Activated CD8-positive, alpha-beta memory T cell treated with anti-CD3 and anti-CD28 coated beads for 36 hours (primary cell): ENCODE data around the gene DMBX1. TPM values are rescaled to one million over a fixed set of nuclear protein-coding genes. Genes with fewer than 3 reads are reported as not detected.

Experiments
- CTCF ChIA-PET: fragments of 350-600 bp; sonication (Branson Sonifier 250); formaldehyde crosslinking; loops from one replicate; lab custom pipeline; 2021; ENCODE audit warnings: antibody characterized with exemption; lab: Charles Lee
- POLR2A ChIA-PET: fragments of 350-600 bp; sonication (Branson Sonifier 250); formaldehyde crosslinking; loops from one replicate; lab custom pipeline; 2021; ENCODE audit warnings: antibody characterized with exemption; lab: Charles Lee
- total RNA-seq, 2 experiments: library from RNA; stranded (reverse); gene quantifications; one replicate each; pipeline ENCODE4 v1.2.3, GENCODE V29; 2021

Gene DMBX1
- total RNA-seq, 2 experiments from 2014 or later = not detected

DNA sequence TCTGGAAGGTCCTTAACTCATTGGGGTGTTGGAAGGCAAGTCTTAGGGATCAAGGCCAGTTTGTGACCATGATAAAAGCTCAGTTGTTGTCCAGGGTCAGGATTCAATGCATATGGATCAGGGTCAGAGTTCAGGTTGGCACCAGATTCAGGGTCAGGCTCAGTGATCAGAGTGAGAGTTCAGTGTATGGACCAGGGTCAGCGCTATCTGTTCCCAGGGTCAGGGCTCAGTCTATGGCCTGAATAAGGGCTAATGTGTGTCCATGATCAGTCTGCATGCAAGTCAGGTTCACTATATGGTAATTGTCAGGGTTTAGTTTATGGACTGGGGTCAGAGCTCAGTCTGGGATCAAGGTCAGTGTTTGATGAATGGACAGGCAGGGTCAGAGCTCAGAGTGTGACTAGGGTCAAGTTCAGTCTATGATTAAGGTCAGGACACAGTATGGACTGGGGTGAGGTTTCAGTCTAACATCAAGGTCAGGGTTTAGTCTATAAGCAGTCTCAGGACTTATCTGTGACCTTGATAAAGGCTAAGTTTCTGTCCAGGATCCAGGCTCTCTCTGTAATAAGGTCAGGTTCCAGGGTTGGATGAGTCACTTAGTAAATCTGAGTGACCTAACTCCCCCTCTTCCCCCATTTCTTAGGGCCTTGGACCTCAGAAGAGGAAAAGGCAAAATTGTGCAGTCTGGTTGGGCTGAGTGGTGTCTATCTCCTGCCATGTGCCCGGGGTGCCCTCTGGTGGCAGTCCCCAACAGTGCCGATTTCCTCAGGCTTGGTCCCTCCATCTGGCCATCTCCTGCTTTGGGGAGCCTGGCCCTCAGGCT is 38.0 kb downstream of the DMBX1 start:
- POLR2A ChIA-PET = no interaction called here
- CTCF ChIA-PET = interaction anchor here (0.6 to 4.7 kb wide), 20 partner anchors 11 to 149 kb away, joined by 3 to 48 read pairs (median 4); partner anchors contain the start of genes DMBX1 and MOB3C

DNA sequence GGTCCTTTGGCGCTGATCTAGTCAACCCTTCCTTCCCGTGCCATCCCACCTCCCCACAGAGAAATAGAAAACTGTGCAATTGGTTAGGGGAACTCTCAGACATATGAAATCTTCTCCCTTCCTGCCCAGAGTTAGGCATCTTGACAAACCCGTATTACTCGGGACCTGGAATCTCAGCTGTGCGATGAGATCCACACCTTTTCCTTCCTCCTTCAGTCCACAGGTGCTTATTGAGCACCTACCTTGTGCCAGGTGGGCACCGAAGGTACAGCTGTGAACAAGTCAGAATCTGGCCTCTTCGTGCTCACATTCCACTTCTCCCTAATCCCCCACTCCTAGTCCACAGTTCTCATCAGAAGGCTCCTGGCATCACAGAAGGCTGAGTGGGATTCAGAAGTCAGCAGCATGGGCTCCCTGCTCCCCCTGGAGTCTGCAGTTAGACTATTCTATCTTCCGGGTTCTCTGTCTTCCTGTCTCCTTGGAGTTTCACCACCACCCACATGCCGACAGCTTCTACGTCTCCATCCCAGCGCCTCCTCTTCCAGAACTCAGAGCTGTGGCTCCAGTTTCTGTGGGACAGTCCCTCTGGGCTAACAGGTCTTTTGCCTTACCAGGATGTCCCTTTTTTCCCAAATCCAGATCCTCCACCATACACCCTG is 38.8 kb downstream of the DMBX1 start:
- CTCF ChIA-PET = interaction anchor here (1.0 to 4.7 kb wide), 13 partner anchors 9 to 88 kb away, joined by 3 to 48 read pairs (median 7); partner anchors contain the start of gene MOB3C
- POLR2A ChIA-PET = no interaction called here

DNA sequence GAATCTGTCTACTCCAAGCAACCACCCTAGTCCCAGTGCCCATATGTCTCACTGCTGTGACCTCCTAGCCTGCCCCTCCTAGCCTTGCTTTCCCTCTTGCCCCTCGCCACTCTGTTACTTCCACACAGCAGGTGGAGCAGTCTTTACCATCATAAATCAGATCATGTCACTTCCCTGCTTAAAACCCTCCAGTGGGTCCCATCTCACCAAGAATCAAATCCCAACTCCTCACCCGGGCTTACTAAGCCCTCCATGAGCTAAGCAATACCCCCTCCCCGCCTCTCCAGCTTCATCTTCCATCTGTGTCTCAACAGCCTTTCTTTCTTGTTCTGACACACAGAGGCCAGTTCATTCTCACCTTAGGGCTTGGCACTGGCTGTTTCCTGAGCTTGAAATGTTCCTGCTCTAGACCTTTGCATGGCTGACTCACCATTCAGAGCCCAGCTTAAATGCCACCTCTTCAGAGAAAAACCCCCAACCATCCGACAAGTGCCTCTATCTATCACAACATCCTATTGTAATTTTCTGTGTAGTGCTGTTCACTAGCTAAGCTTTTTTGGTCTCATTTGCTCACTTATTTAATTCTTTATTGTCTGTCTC is 39.5 kb downstream of the DMBX1 start:
- POLR2A ChIA-PET = no interaction called here

DNA sequence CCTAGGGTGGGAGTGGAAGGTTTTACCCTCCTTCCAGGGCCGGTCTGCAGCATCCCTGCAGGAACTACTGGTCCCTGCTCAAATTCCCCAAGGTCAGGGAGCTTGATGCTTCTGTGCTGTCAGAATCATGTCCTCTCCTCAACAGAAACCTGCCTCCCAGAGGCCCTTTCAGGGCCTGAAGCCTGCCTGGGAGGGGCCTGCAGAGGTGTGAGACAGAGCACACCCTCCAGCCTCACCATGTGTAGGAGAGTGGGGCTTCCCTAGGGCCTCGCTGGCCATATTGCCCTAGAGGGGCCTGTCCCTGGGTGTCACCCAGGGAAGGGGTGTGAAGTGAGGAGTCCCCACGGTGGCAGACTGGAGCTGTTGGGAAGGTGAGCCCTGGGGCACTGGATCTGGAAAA is 40.7 kb downstream of the DMBX1 start:
- ChIA-PET CTCF (interaction anchor here (1.1 to 4.7 kb wide), 4 partner anchors 17 to 83 kb away, joined by 3 to 48 read pairs (median 16); no protein-coding TSS in a partner anchor), POLR2A (no interaction called here)

More for the DNA sequence above, 39.5 kb downstream of the DMBX1 start:
- CTCF ChIA-PET = interaction anchor here (1.0 to 4.7 kb wide), 7 partner anchors 9 to 82 kb away, joined by 3 to 48 read pairs (median 10); no protein-coding TSS in a partner anchor

- POLR2A ChIA-PET = interaction anchor here (0.9 kb wide), 1 partner anchor 9 kb away, joined by 3 read pairs; no protein-coding TSS in a partner anchor
These were observed 41.3 kb downstream of the DMBX1 start for GRCh38 chr1:46530791-46531409.

GRCh38 chr1:46532095-46532494 is 42.5 kb downstream of the DMBX1 start:
- ChIA-PET POLR2A (interaction anchor here (0.6 kb wide), 1 partner anchor 30 kb away, joined by 3 read pairs; no protein-coding TSS in a partner anchor), CTCF (interaction anchor here (0.9 to 2.0 kb wide), 8 partner anchors 10 to 93 kb away, joined by 3 to 8 read pairs (median 6); no protein-coding TSS in a partner anchor)

More at GRCh38 chr1:46530791-46531409, 41.3 kb downstream of the DMBX1 start:
- CTCF ChIA-PET = interaction anchor here (1.1 to 4.7 kb wide), 4 partner anchors 17 to 84 kb away, joined by 3 to 48 read pairs (median 16); no protein-coding TSS in a partner anchor

- ChIA-PET CTCF (interaction anchor here (0.5 to 2.1 kb wide), 12 partner anchors 10 to 192 kb away, joined by 3 to 8 read pairs (median 6); no protein-coding TSS in a partner anchor), POLR2A (interaction anchor here (0.5 to 0.6 kb wide), 2 partner anchors 31 to 91 kb away, joined by 3 read pairs; no protein-coding TSS in a partner anchor)
These were observed 43.0 kb downstream of the DMBX1 start for GRCh38 chr1:46532498-46533178.

GRCh38 chr1:46533179-46533864 is 43.7 kb downstream of the DMBX1 start:
- ChIA-PET POLR2A (no interaction called here), CTCF (interaction anchor here (0.5 to 4.8 kb wide), 12 partner anchors 9 to 192 kb away, joined by 3 to 22 read pairs (median 7); no protein-coding TSS in a partner anchor)

DNA sequence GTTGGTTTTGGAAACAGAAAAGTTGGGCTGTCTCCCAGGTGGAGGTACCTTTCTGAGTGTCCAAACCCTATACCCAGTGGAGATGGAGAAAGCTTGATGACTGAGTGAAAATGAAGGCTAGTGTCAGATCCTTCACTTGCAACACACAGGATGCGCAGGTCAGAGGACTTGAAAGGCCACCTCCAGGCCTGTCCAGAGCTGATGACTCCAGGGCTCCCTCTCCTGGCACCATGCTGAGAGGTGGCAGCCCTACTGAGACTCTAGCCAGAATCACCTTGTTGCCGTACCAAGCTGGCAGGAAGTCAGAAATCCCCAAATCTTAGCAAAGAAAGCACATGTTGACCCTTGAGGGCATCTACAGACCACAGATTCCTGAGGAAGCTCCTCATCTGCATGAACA is 45.4 kb downstream of the DMBX1 start:
- POLR2A ChIA-PET = no interaction called here
- CTCF ChIA-PET = interaction anchor here (0.9 to 4.8 kb wide), 12 partner anchors 11 to 189 kb away, joined by 3 to 22 read pairs (median 4); no protein-coding TSS in a partner anchor

DNA sequence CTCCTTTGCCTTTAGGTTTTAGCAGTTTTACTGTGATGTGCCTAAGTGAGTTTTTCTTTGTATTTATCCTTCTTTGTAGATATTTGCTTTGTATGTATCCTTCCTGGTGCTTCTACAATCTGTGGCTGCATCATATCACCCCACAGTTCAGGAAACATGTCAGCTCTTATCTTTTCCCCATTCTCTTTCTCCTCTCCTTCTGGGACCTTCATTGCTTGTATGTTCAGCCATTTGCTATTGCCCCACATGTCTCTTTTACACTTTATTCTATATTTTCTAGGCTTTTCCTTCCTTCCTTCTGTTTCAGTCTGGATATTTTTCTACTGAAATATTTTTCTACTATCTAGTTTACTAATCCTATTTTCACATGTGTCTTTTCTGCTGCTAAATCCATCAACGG is 46.9 kb downstream of the DMBX1 start:
- ChIA-PET POLR2A (no interaction called here), CTCF (interaction anchor here (0.6 to 4.8 kb wide), 2 partner anchors 8 to 60 kb away, joined by 3 to 22 read pairs; no protein-coding TSS in a partner anchor)

DNA sequence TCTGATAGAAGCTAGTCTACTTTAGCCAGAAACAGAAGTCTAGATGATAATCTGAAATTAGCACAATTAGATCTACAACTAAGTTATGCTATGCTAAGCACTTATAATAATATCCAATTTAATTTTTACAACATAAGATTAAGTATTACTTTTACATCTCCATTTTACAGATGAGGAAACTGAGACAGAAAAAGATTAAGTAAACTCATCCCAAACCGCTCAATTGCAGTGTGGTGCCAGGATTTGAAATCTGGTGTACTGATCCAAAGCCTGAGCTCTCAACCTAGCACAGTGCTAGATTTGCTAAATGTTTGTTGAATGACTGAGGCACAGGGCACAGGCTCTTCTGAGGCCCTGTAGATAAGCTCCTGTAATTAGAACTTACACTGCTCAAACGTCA is 48.0 kb downstream of the DMBX1 start:
- ChIA-PET CTCF (interaction anchor here (1.5 to 4.8 kb wide), 2 partner anchors 9 to 61 kb away, joined by 6 to 22 read pairs; no protein-coding TSS in a partner anchor), POLR2A (no interaction called here)

DNA sequence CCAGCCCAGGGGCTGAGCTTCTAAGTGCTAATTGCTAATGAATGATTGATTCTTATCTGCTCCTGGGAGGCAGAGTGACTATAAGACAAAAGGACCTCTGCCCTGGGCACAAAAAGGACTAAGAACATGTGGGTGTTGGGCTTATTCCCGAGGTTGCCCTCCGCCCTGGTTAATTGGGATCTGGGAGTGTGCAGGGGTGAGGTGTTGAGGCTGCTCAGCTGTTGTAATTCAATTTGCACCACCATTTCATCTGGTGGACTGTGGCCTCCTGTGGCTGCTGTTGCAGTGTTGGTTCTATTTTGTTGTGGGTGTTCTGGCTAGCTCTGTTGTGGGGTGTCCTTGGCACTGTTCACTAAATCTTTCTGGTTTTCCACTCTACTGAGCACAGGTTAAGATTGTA is 48.5 kb downstream of the DMBX1 start:
- POLR2A ChIA-PET = no interaction called here
- CTCF ChIA-PET = interaction anchor here (1.5 to 4.8 kb wide), 2 partner anchors 10 to 61 kb away, joined by 6 to 22 read pairs; no protein-coding TSS in a partner anchor

Other genes starting within 250 kb of the DMBX1 start
- 10 to 100 TPM; 60.9 to 63.1 TPM for gene RAD54L, start 242.1 kb upstream of the DMBX1 start, total RNA-seq
- gene LRRC41, start 186.2 kb upstream of the DMBX1 start, total RNA-seq = 10 to 100 TPM; 37.2 TPM
- 100 to 1,000 TPM; 393 to 395 TPM for gene UQCRH, start 186.1 kb upstream of the DMBX1 start, total RNA-seq
- gene NSUN4, start 149.0 kb upstream of the DMBX1 start, total RNA-seq = 10 to 100 TPM; 28.8 to 30.8 TPM
- gene FAAH, start 95.5 kb upstream of the DMBX1 start, total RNA-seq = 1 to 10 TPM; 4.8 to 5.3 TPM
- not detected for gene KNCN, start 61.8 kb downstream of the DMBX1 start, total RNA-seq
- gene MKNK1, start 114.4 kb downstream of the DMBX1 start, total RNA-seq = 10 to 100 TPM; 28.3 to 28.9 TPM
- gene MOB3C, start 127.0 kb downstream of the DMBX1 start, total RNA-seq = 1 to 10 TPM; 7.6 to 7.7 TPM
- gene ATPAF1, start 178.5 kb downstream of the DMBX1 start, total RNA-seq = 10 to 100 TPM; 40.7 to 42.5 TPM
- gene TEX38, start 182.0 kb downstream of the DMBX1 start, total RNA-seq = not detected
- 10 to 100 TPM; 44.9 to 45.6 TPM for gene EFCAB14, start 229.3 kb downstream of the DMBX1 start, total RNA-seq